K562 (cell line): Measurements from ENCODE around the gene TTC33. TPM values are rescaled to one million over a fixed set of nuclear protein-coding genes. Genes with fewer than 3 reads are reported as not detected.

Experiments used
- CBX1 ChIP-seq: sonication (generic); IDR thresholded peaks from 2 replicates; pipeline ENCODE4 v1.6.1; 2016; ENCODE audit warnings: antibody characterized with exemption, low read depth, mild to moderate bottlenecking
- DMBX1 ChIP-seq: fragments of 250-450 bp; sonication (Bioruptor Pico); IDR thresholded peaks from 2 replicates; pipeline ENCODE4 v1.8.0; 2022; ENCODE audit warnings: inconsistent platforms, mild to moderate bottlenecking, moderate library complexity, borderline replicate concordance
- KHSRP ChIP-seq: fragments of 450-650 bp; IDR thresholded peaks from 2 replicates; pipeline ENCODE4 v1.6.1; 2017
- MECOM ChIP-seq: fragments of 250-450 bp; sonication (Bioruptor Pico); IDR thresholded peaks from 2 replicates; pipeline ENCODE4 v1.8.0; 2022; ENCODE audit warnings: inconsistent platforms
- NCOR1 ChIP-seq: fragments of 450-650 bp; IDR thresholded peaks from 2 replicates; pipeline ENCODE4 v1.6.1; 2016; ENCODE audit warnings: mild to moderate bottlenecking, moderate library complexity
- THRAP3 ChIP-seq: fragments of 450-650 bp; IDR thresholded peaks from 2 replicates; pipeline ENCODE4 v1.6.1; 2016; ENCODE audit warnings: mild to moderate bottlenecking, inconsistent platforms, borderline replicate concordance
- ZNF280B ChIP-seq: fragments of 250-450 bp; sonication (Bioruptor Pico); IDR thresholded peaks from 2 replicates; pipeline ENCODE4 v1.5.1; 2021; ENCODE audit warnings: mild to moderate bottlenecking
- ZNF609 ChIP-seq: sonication (generic); formaldehyde crosslinking; IDR thresholded peaks from 2 replicates; pipeline ENCODE4 v1.8.1; 2023; ENCODE audit warnings: missing genetic modification reagents, mild to moderate bottlenecking, borderline replicate concordance
- polyA plus RNA-seq, 8 experiments: library from polyadenylated mRNA; depleted of rRNA in 4 of 8; stranded (reverse) in 5 of 8; unstranded in 3 of 8; fragments of >200 nt; fragmentation: Nextera tagmentation in 2 of 8; fragmentation: Illumina TruSeq in 1 of 8; extraction: Ambion mirVana in 2 of 8; extraction: Trizol in 1 of 8; gene quantifications; 2 replicates each; pipeline versions ENCODE4 v1.2.1 to v1.2.3, GENCODE V29; 2011 to 2014; ENCODE audit warnings: inconsistent platforms in 1 of 8, missing spikeins in 1 of 8
- total RNA-seq, 7 experiments: library from RNA; depleted of rRNA in 6 of 7; stranded (reverse); fragments of >200 nt in 6 of 7; fragmentation: Illumina TruSeq in 2 of 7; extraction: Trizol in 2 of 7; gene quantifications; 2 replicates each; pipeline versions ENCODE4 v1.2.1 to v1.2.3, GENCODE V29; 2011 to 2021; ENCODE audit warnings: low replicate concordance in 1 of 7

Gene TTC33
- total and polyA plus RNA-seq, 9 of the 15 experiments (the other 6 are each of a cell fraction or from before 2014, with no cell fraction given), result 11.5 to 24.9 (median 21.1) TPM

GRCh38 chr5:40518485-40518917 is 237.3 kb downstream of the TTC33 start (continued):
- TF ChIP-seq ZNF609 (CRISPR knock-in tag) (no peak), KHSRP (no peak), DMBX1 (CRISPR knock-in tag) (no peak), THRAP3 (no peak), ZNF280B (CRISPR knock-in tag) (no peak), CBX1 (no peak), NCOR1 (no peak), MECOM (CRISPR knock-in tag) (no peak)
